Stimulated activated effector memory CD8-positive, alpha-beta T cell treated with anti-CD3 and anti-CD28 coated beads, Interleukin-12 subunit alpha, Interleukin-12 subunit beta, amount 100 ng/mL, for 72 hours (primary cell): ENCODE data around the gene SNN.
A peak's percentile ranks its signal among the peaks of the same experiment; 100 is the strongest.

ENCODE experiments used
- ATAC-seq: fragments of 150-1000 bp; cut with Tn5 transposase; 2 replicates; pipeline ENCODE4 v1.10.0; 2021
- DNase-seq, 2 donors: peaks; one replicate each; pipeline ENCODE4 v3.0.0; 2021 to 2022; ENCODE audit warnings: low spot score in 2 of 2
- H3K27ac Mint-ChIP-seq: one replicate; pipeline ENCODE4 v1.8.0; 2022; ENCODE audit warnings: mild to moderate bottlenecking, mixed read lengths
- H3K36me3 Mint-ChIP-seq: one replicate; pipeline ENCODE4 v1.8.0; 2022; ENCODE audit warnings: mild to moderate bottlenecking, mixed read lengths
- H3K4me1 Mint-ChIP-seq: one replicate; pipeline ENCODE4 v1.8.0; 2022; ENCODE audit warnings: mixed read lengths
- H3K4me3 Mint-ChIP-seq: one replicate; pipeline ENCODE4 v1.8.0; 2022; ENCODE audit warnings: mild to moderate bottlenecking, mixed read lengths
- H3K9me3 Mint-ChIP-seq: one replicate; pipeline ENCODE4 v1.8.0; 2022; ENCODE audit warnings: mixed read lengths

Gene SNN

DNA sequence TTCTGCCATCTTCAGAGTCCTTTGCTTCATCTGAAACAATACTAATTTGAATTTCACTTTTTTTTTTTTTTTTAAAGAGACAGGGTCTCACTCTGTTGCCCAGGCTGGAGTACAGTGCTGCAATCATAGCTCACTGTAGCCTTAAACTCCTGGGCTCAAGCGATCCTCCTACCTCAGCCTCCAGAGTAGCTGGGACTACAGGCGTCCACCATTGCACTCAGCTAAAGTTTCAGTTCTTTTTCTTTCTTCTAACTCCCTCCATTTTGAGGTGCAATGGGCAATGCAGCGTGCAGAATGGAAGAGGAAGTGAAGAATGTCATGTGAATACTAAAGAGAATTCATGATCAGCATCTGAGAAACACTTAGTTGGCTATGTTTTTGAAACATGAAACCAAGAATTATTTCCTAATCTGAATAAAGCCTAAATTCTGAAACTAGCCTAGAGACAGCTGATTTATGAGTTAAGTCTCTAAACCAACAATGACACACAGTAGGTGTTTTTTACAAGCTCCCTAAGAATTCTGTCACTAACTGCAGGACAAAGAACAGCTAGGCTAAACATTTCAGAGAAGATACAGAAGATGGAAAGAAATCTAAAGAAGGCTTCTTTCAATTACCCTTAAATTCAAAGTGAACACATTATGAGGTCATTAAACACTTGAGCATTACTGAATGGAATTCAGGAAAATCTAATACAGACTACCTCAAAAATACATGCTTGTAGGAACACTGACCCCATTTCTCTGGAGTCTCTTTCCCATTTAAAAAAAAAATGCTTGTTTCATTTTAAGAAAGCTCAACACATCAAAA is 21.0 kb downstream of the SNN start:
- no peak overlapping the region for H3K4me3 Mint-ChIP-seq
- H3K27ac Mint-ChIP-seq = no peak overlapping the region
- H3K4me1 Mint-ChIP-seq = peaks cover 29% of the 10 kb centered on the region
- ATAC-seq (no peak), DNase-seq (no peak)
- no peaks in the 10 kb centered on the region for H3K9me3 Mint-ChIP-seq
- H3K36me3 Mint-ChIP-seq = peaks cover 99% of the 10 kb centered on the region

DNA sequence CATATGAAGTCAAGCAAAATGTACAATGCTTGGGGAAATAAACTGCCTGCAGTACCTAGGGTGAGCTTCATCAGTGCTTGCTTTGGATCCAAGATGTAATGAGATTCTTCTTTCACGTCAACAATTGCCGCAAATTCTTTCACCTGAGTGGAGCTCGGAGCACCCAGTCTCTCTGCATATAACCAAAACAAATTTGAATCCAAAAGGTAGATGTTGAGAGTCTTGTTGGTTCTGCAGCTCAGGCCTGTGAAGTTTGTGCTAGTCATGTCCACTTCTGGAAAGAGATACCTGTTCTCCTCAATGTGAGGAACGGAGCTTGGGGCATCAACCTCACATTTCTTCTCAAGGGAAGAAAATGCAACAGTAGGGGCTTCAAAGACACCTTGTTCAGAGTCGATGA is 23.0 kb downstream of the SNN start:
- H3K4me1 Mint-ChIP-seq = peaks cover 33% of the 10 kb centered on the region
- peak overlapping the region; percentile 75 for H3K27ac Mint-ChIP-seq
- no peak for DNase-seq
- no peaks in the 10 kb centered on the region for H3K9me3 Mint-ChIP-seq
- no peak overlapping the region for H3K4me3 Mint-ChIP-seq
- H3K36me3 Mint-ChIP-seq = peaks cover 100% of the 10 kb centered on the region
- ATAC-seq = no peak

DNA sequence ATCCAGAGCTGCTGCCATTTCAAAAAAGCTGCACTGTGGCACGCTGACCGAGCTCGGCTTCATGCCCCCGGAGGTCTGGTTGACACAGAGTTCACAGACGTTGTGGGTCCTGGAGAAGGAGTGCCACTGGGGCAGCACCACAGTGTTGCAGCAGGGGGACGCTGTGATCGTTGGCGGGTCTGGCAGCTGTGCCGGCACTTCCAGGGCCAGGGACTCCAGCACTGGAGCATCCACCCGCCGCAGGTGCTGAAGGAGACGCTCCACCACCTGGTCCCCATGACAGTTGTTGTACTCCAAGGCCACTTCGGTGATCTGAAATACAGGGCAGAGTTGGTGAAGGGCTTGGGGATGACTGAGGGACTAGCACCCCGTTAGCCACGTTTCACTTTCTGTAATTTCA is 23.5 kb downstream of the SNN start:
- Mint-ChIP-seq H3K36me3 (peaks cover 100% of the 10 kb centered on the region), H3K9me3 (no peaks in the 10 kb centered on the region), H3K4me3 (no peak overlapping the region), H3K4me1 (peaks cover 38% of the 10 kb centered on the region), H3K27ac (no peak overlapping the region)
- DNase-seq (no peak), ATAC-seq (no peak)

DNA sequence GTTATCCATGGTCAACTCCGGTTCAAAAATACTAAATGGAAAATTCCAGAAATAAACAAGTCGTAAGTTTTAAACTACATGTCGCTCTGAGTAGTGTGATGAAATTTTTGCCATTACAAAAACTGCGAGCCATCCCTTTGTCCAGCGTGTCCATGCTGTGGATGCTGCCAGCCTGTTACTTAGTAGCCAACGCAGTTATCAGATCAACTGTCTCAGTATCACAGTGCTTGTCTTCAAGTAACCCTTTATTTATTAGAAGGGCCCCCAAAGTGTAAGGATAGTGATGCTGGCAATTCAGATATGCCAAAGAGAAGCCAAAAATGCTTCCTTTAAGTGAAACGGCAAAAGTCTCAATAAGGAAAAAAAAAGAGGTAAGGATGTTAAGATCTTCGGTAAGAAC is 23.9 kb downstream of the SNN start:
- ATAC-seq (no peak), DNase-seq (no peak)
- Mint-ChIP-seq H3K9me3 (no peaks in the 10 kb centered on the region), H3K4me3 (no peak overlapping the region), H3K36me3 (peaks cover 100% of the 10 kb centered on the region), H3K4me1 (peaks cover 42% of the 10 kb centered on the region), H3K27ac (no peak overlapping the region)

DNA sequence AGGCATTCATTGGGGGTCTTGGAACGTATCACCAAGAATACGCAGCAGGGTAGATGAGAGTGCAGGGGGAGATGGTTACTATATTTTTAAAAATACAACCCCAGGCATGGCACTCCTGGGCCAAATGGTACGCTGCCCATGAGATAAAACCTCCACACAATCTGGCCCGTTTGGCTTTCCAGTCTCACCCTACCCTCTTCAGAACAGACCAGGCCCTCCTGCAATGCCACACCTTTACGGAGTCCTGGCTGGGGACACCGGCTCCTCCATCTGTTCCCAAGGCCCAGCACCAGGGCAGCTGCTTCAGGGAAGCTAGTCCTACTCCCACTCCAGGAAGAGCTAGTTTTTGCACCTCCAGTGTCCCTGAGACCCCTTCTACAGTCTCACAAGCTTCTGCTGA is 24.4 kb downstream of the SNN start:
- no peak for DNase-seq
- no peak overlapping the region for H3K27ac Mint-ChIP-seq
- peaks cover 100% of the 10 kb centered on the region for H3K36me3 Mint-ChIP-seq
- no peak overlapping the region for H3K4me3 Mint-ChIP-seq
- no peak for ATAC-seq
- no peaks in the 10 kb centered on the region for H3K9me3 Mint-ChIP-seq
- H3K4me1 Mint-ChIP-seq = peaks cover 45% of the 10 kb centered on the region

DNA sequence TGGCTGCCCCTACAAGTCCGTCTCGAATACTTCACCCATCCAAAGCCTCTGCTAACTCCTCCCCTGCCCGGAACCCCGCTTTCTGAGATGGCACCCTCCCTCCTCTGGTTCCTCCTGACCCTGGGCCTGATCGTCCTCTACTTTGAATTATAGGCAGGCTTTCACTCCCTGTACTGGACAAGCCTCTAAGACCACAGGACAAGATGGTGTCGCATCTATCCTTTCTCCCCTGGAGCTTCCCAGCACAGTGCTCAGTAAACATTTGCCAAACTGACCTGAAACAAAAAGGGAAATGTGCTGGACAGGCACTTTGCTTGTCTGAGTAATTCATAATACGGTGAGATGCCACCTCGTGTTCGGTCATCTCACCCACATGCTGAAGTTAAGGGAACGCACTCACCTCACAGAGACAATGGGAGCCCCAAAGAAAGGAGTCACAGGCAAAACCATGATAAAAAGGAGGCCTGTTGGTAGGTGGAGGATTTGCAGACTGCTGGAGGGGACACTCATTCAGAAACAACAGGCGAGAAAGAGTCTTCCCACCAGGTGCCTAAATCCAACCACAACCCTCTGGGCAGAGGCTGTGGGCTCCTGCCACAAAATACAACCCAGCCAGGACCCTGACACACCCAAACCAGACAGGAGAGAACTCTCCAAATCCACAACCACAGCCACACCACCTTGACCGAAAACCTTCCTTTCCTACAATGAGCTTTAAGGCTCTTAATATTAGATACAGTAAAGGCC is 28.2 kb downstream of the SNN start:
- Mint-ChIP-seq H3K4me1 (peaks cover 48% of the 10 kb centered on the region), H3K9me3 (no peaks in the 10 kb centered on the region), H3K27ac (peak overlapping the region; percentile 68), H3K36me3 (peaks cover 100% of the 10 kb centered on the region), H3K4me3 (no peak overlapping the region)
- DNase-seq = no peak
- ATAC-seq = peak; percentile 71

DNA sequence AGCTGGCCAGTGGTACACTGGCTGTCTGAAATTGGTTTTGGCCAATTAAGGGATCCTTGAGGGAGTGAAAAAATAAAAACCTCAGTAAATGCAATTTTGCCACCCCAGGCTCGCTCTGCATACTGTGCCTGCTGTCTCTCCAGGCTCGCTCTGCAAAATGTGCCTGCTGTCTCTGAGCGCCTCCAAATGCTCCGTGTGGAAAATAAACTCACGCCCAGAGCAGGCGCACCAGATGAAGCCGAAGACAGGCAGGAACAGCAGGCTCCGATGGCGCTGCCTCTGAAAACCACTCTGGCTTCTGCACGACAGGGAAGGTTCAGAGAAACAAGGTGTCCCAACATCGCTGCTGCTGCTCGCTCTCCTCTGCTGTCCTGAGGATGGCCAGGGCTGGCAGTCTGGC is 29.1 kb downstream of the SNN start:
- Mint-ChIP-seq H3K27ac (peak overlapping the region; percentile 74), H3K4me3 (no peak overlapping the region), H3K4me1 (peaks cover 48% of the 10 kb centered on the region), H3K36me3 (peaks cover 99% of the 10 kb centered on the region), H3K9me3 (no peaks in the 10 kb centered on the region)
- DNase-seq (no peak), ATAC-seq (no peak)

DNA sequence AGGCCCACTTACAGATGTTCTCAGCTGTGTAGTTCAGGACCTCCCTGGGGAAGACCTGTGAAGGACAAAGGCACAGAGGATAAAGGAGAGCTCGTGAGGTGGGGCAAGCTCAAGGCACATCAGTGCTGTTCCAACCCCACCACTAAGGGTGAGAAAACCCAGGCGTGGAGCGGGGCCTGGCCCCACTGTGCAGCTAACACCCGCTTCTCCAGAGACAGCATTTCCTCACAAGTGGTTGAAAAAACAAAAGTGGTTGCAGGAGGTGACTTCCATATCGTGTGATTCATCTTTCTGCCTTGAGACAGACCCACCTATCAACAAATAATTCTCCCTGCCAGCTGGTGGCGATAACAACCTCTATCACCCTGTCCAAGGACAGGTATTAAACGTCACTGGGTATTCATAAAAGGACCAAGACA is 30.0 kb downstream of the SNN start:
- Mint-ChIP-seq H3K4me1 (peaks cover 47% of the 10 kb centered on the region), H3K4me3 (no peak overlapping the region), H3K9me3 (no peaks in the 10 kb centered on the region), H3K27ac (peak overlapping the region; percentile 74), H3K36me3 (peaks cover 98% of the 10 kb centered on the region)
- ATAC-seq (peak; percentile 79), DNase-seq (no peak)

DNA sequence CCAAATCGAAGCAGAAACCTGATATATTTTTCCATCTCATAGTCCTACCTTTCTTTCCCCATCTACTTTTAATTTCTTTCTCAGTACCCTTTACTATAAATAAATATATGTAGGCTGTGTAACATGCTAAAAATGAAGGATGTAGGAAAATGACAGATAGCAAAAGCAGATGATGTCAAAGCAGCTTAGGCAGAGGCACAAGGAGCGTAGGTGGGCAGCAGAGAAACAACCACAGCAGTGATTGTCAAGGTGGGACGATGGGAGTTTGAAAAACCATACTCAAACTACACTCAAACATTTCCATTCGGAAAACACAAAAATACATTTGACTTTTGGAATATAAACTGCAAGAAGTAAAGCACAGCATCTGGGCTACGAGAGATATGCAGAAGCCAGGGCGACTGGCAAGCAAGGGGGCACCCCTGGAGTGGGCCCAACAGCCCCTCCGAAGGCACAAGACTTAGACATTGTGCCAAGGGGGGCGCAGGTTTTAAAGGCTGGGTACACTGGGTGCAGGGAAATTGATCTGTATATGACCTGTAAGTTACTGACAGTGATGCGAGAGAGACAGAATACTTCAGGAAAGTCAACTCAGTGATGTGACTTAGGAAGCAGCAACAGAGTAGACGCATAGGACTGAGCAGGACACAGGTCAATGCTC is 31.1 kb downstream of the SNN start:
- Mint-ChIP-seq H3K27ac (no peak overlapping the region), H3K4me1 (peaks cover 56% of the 10 kb centered on the region), H3K36me3 (peaks cover 93% of the 10 kb centered on the region), H3K9me3 (no peaks in the 10 kb centered on the region), H3K4me3 (no peak overlapping the region)
- DNase-seq = no peak
- no peak for ATAC-seq

DNA sequence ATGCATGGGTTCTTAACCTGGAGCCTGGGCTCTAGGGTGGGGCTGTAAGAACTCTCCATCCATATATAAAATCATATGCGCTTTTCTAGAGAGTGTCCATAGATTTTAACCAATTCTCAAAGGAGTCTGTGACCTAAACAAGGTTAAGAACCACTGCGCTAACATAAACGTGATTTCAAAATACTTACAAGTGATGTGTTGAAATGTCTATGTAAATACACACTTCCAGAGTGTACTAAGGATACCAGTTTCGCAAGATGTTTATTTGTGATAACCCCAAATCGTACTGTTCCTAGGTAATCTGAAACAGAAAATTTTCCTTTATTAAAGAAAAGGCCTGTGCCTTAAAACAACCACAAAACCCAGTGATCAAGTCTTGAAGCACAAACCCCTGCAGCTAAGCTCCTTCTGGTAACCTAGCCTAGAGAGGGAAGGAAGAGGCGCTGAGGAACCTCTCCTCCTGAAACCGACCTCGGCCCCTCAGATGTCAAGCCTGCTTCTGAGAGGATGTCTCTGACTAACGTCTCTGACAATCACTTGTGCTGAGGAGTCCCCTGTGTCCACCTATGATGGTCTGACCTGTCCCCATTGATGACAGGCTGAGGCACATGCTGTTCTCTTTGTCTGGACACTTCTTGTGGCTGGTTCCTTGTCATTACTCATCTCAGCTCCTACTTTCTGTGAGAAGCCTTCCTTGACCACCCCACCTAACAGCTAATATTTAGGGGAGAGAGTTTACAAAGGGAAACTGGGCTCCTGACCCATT is 32.2 kb downstream of the SNN start:
- Mint-ChIP-seq H3K9me3 (no peaks in the 10 kb centered on the region), H3K4me1 (peaks cover 56% of the 10 kb centered on the region), H3K36me3 (peaks cover 83% of the 10 kb centered on the region), H3K27ac (no peak overlapping the region), H3K4me3 (no peak overlapping the region)
- ATAC-seq (no peak), DNase-seq (no peak)

DNA sequence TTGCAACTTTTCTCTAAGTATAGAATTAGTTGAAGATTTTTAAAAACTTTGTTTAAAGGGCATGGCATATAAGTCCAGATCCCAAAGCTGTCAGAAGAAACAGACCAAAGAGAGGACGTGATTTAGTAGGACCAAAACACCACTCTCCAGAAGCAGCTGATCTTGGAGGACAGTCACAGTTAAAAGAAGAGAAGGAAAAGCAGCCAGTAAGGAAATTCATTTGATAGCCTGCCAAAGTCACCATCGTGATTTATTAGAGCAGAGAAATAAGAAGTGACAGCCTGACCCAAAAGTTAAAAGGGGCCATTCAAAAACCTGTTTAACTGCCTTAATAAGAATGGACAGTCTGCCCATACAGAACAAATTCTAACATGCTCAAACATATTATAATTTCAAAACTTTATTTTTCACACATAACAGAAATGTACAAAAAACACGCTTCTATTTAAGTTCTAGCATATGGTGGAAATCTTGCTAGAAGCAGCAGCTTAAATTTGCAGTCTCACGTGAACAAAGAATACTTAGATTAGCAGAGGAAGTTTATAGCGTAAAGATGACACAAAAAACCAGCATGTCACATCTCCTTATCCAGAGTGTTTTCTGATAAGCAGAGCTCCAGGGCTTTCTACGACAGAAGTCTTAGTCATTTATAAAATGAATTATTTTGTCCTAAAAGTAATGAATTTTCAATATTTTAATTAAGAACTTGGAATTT is 37.2 kb downstream of the SNN start:
- Mint-ChIP-seq H3K9me3 (no peaks in the 10 kb centered on the region), H3K4me1 (peaks cover 21% of the 10 kb centered on the region), H3K4me3 (no peak overlapping the region), H3K27ac (no peak overlapping the region), H3K36me3 (peaks cover 72% of the 10 kb centered on the region)
- DNase-seq (no peak), ATAC-seq (no peak)

DNA sequence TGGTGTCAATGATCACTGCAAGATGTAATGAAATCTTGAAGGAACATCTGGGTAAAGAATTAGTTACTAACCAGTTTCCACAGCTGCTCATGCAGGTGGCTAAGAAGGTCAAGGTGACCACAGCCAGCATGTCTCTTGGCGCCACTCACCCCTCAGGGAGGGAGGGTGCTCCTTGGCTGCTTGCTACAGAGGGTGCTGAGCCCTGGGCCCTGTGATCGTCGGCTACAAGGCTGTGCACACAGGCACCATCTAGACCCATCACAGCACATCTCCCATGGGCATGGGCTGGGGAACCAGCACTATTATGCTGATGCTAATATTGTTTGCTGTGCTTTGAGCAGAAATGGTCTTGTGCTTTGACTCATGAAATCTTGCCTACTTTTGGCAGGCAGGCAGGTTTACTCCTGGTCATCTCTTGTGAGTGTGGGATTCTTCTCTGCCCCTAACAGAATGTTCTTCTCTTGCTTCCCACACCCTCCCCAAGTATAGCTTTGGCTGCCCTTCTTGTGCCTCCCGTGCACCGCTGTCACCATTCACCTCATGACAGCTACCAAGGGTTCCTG is 38.0 kb downstream of the SNN start:
- ATAC-seq (no peak), DNase-seq (no peak)
- H3K4me3 Mint-ChIP-seq = no peak overlapping the region
- H3K4me1 Mint-ChIP-seq = peaks cover 21% of the 10 kb centered on the region
- no peak overlapping the region for H3K27ac Mint-ChIP-seq
- H3K9me3 Mint-ChIP-seq = no peaks in the 10 kb centered on the region
- H3K36me3 Mint-ChIP-seq = peaks cover 71% of the 10 kb centered on the region

DNA sequence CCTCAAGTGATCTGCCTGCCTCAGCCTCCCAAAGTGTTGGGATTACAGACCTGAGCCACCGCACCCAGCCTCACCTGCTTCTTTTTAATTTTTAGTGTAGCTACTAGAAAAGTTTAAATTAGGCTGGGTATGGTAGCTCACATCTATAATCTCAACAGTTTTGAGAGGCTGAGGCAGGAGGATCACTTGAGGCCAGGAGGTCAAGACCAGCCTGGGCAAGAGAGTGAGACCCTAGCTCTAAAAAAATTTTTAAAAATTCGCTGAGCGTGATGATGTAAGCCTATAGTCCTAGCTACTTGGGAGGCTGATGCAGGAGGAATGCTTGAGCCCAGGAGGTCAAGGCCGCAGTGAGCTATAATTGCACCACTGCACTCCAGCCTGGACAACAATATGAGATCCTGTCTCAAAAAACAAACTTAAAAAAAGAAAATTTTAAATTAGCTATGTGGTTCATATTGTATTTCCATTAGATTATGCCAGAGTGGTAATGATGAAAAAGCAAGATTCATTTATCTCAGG is 39.5 kb downstream of the SNN start:
- peaks cover 72% of the 10 kb centered on the region for H3K36me3 Mint-ChIP-seq
- H3K27ac Mint-ChIP-seq = no peak overlapping the region
- no peak for ATAC-seq
- DNase-seq = no peak
- H3K4me1 Mint-ChIP-seq = peaks cover 24% of the 10 kb centered on the region
- H3K9me3 Mint-ChIP-seq = no peaks in the 10 kb centered on the region
- H3K4me3 Mint-ChIP-seq = no peak overlapping the region

DNA sequence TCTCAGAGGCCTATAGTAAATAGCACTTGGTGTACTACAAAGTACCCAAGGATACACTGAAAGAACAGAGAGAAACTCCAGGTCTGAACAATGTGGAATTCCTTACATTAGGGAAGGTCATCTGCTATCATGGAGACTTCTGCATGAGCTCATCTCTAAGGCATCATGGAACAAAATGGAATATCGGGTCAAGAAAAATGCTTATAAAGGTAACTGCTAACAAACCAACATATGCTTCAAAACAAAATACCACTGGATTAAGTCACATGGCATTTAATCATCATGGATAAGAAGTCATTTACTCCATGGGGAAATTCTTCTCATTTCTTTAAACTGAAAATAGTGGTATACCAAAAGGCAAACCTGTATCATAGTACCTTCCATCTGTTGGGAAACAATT is 40.2 kb downstream of the SNN start:
- no peak overlapping the region for H3K27ac Mint-ChIP-seq
- H3K4me3 Mint-ChIP-seq = no peak overlapping the region
- H3K36me3 Mint-ChIP-seq = peaks cover 73% of the 10 kb centered on the region
- H3K4me1 Mint-ChIP-seq = peaks cover 18% of the 10 kb centered on the region
- DNase-seq (no peak), ATAC-seq (no peak)
- H3K9me3 Mint-ChIP-seq = no peaks in the 10 kb centered on the region
